Calu3 (cell line): ENCODE measurements around the gene KANSL1. TPM values are rescaled to one million over a fixed set of nuclear protein-coding genes. Genes with fewer than 3 reads are reported as not detected.
"Not testable (repeated sequence)": the region's sequence is repeated elsewhere in the genome, so short reads cannot be mapped to it uniquely, and the experiment has no call there.

Experiments used
- BruUV-seq: library from RNA; stranded (reverse); fragments of 400-500 nt; replicated peaks from 2 replicates; lab custom pipeline; 2021; lab: Mats Ljungman, UMichigan
- CTCF ChIA-PET: fragments of 300-600 bp; sonication (Branson Sonifier 250); formaldehyde crosslinking; loops from one replicate; lab custom pipeline; 2022; ENCODE audit warnings: antibody characterized with exemption; lab: Charles Lee
- DNase-seq: peaks from one replicate; pipeline ENCODE4 v3.0.0; 2022
- H3K27ac Mint-ChIP-seq: one replicate; pipeline ENCODE4 v1.8.0; 2022; ENCODE audit warnings: mixed read lengths; ENCODE audit not compliant: unreplicated experiment
- H3K27me3 Mint-ChIP-seq: one replicate; pipeline ENCODE4 v1.8.0; 2022; ENCODE audit warnings: mixed read lengths; ENCODE audit not compliant: unreplicated experiment
- H3K36me3 Mint-ChIP-seq: one replicate; pipeline ENCODE4 v1.8.0; 2022; ENCODE audit warnings: mild to moderate bottlenecking, moderate library complexity, mixed read lengths; ENCODE audit not compliant: insufficient read depth, unreplicated experiment
- H3K4me1 Mint-ChIP-seq: one replicate; pipeline ENCODE4 v1.8.0; 2022; ENCODE audit warnings: mild to moderate bottlenecking, low read depth, mixed read lengths; ENCODE audit not compliant: unreplicated experiment
- H3K4me3 Mint-ChIP-seq: one replicate; pipeline ENCODE4 v1.8.0; 2022; ENCODE audit warnings: mild to moderate bottlenecking, low read depth, moderate library complexity, mixed read lengths; ENCODE audit not compliant: unreplicated experiment
- H3K9me3 Mint-ChIP-seq: one replicate; pipeline ENCODE4 v1.8.0; 2022; ENCODE audit warnings: low read depth, mixed read lengths; ENCODE audit not compliant: unreplicated experiment
- intact Hi-C: fragments of 100-400 bp; cut with micrococcal nuclease; formaldehyde crosslinking; loops from one replicate; pipeline ENCODE4 v1.10.0; 2022; ENCODE audit not compliant: unreplicated experiment
- total RNA-seq: library from RNA; stranded (reverse); gene quantifications from 2 replicates; pipeline ENCODE4 v1.2.3, GENCODE V29; 2022
- TF ChIP-seq, protein P1 (sequence below): fragments of 200-600 bp; IDR thresholded peaks from one replicate; pipeline ENCODE4 v1.8.0; 2022; ENCODE audit warnings: antibody characterized with exemption; ENCODE audit not compliant: unreplicated experiment

KANSL1 gene
- total RNA-seq, 1 experiment from 2014 or later = 190 TPM

DNA sequence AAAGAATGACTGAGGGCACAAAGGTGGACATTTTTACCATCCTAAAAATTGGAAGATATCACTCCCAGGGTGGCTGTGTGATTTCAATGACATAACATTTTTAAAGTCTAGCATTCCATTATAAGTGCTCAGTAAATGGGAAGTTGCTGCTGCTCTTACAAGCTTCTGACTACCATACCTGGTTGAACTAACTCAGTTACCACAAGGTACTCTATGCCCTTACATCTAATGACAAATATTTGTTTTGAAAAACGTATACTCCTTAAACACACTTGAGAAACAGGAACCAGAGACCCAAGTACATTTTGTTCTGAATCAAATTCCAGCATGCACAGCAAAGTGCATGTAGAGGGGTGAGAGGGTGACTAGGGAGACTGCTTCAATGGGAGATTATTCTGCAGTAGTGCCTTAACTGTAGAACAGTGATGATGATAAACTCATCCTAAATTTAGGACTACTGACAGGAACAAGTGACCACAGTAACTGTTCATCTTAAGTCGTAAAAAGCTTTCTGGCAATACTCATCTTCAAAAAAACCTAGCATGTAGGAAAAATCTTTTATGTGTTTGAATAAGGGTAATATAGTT lies 83.5 kb downstream of the KANSL1 start:
- no peak for DNase-seq
- Mint-ChIP-seq H3K36me3 (peaks cover 9% of the 10 kb centered on the region), H3K4me1 (peaks cover 36% of the 10 kb centered on the region), H3K27ac (no peak overlapping the region), H3K4me3 (no peak overlapping the region), H3K27me3 (no peaks in the 10 kb centered on the region), H3K9me3 (no peaks in the 10 kb centered on the region)
- intact Hi-C loops = no loop called here
- CTCF ChIA-PET = interaction anchor here (1.2 kb wide), 1 partner anchor 9 kb away, joined by 4 read pairs; no protein-coding TSS in a partner anchor
- BruUV-seq = no TSS peak
- TF ChIP-seq, protein P1, sequence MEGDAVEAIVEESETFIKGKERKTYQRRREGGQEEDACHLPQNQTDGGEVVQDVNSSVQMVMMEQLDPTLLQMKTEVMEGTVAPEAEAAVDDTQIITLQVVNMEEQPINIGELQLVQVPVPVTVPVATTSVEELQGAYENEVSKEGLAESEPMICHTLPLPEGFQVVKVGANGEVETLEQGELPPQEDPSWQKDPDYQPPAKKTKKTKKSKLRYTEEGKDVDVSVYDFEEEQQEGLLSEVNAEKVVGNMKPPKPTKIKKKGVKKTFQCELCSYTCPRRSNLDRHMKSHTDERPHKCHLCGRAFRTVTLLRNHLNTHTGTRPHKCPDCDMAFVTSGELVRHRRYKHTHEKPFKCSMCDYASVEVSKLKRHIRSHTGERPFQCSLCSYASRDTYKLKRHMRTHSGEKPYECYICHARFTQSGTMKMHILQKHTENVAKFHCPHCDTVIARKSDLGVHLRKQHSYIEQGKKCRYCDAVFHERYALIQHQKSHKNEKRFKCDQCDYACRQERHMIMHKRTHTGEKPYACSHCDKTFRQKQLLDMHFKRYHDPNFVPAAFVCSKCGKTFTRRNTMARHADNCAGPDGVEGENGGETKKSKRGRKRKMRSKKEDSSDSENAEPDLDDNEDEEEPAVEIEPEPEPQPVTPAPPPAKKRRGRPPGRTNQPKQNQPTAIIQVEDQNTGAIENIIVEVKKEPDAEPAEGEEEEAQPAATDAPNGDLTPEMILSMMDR = no peak

DNA sequence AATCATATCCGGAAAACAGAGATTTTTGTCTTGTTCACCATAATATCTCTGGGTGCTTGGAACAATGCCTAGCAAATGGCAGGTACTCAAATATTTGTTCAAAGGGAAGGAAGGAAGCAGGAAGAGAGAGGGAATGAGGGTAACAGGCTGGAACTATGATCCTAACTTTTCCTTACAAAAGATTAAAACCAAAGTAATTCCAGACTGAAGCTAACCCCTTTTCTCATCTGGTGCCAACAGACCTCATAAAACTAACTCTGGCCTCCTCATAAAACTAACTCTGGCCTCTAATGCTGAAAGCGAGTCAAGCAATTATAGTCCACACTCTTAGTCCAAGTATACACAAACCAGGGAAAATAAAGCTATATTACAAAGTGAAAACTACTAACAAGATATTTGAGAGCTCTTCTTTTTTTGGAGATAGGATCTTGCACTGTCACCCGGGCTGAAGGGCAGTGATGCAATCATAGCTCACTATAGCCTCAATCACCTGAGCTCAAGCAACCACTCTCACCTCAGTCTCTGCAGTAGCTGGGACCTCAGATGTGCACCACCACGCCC lies 84.6 kb downstream of the KANSL1 start:
- TF ChIP-seq, protein P1 = no peak
- no peaks in the 10 kb centered on the region for H3K27me3 Mint-ChIP-seq
- H3K4me1 Mint-ChIP-seq = peaks cover 41% of the 10 kb centered on the region
- peaks cover 9% of the 10 kb centered on the region for H3K36me3 Mint-ChIP-seq
- CTCF ChIA-PET = interaction anchor here (0.6 kb wide), 2 partner anchors 78 to 238 kb away, joined by 3 to 4 read pairs; no protein-coding TSS in a partner anchor
- H3K9me3 Mint-ChIP-seq = no peaks in the 10 kb centered on the region
- BruUV-seq = no TSS peak
- no peak overlapping the region for H3K27ac Mint-ChIP-seq
- DNase-seq = no peak
- intact Hi-C loops = no loop called here
- no peak overlapping the region for H3K4me3 Mint-ChIP-seq

DNA sequence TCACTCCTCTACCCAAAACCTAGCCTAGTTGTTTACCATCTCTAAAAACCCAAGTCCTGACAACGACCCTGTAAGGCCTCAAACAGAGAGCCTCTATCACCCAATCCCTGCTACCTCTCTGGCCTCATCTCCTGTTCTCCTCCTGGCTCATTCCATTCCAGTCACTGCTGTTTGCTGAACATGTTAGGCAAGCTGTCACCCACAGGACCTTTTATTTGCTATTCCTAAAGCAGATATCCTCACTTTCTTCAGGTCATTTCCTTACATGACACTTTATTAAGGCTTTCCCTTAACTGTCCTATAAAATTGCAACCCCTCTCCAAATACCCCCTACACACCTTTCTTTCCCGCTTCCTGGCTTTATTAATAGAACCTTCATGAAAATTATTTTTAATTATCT lies 85.1 kb downstream of the KANSL1 start:
- TF ChIP-seq, protein P1 = no peak
- peaks cover 9% of the 10 kb centered on the region for H3K36me3 Mint-ChIP-seq
- H3K27ac Mint-ChIP-seq = no peak overlapping the region
- DNase-seq = no peak
- CTCF ChIA-PET = no interaction called here
- H3K4me3 Mint-ChIP-seq = no peak overlapping the region
- BruUV-seq = no TSS peak
- intact Hi-C loops = no loop called here
- peaks cover 41% of the 10 kb centered on the region for H3K4me1 Mint-ChIP-seq
- no peaks in the 10 kb centered on the region for H3K27me3 Mint-ChIP-seq
- H3K9me3 Mint-ChIP-seq = no peaks in the 10 kb centered on the region

DNA sequence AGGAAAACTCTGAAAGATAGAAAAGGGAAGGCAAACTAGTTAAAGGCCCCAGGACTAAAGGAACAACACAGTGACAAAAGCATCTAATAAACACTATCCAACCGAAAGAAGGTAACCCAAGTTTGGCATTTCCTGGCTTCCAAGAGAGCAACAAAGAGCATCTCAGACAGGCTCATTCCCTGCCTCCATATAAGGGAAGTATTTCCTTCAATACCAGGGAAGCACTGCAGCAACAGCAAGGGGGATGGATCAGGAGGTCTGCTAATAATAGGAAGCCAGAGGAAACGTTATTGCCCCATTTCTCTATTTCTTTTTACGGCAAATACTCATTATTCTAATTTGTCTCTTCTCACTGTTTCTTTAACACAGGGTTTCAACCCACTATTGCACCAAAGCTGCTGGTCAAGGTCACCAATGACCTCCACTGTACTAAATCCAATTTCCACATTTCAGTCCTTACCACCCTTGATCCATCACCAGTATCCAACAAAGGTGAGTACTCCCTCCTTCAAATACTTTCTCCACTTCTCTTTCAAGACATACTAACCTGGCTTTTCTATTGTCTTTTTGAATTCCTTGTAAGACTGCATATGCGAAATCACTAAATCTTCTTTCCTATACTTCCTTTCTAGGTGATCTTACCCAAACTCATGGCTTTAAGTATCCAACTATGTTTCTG lies 86.1 kb downstream of the KANSL1 start:
- intact Hi-C loops = no loop called here
- no TSS peak for BruUV-seq
- Mint-ChIP-seq H3K4me1 (peaks cover 48% of the 10 kb centered on the region), H3K4me3 (no peak overlapping the region), H3K36me3 (peaks cover 9% of the 10 kb centered on the region), H3K27me3 (no peaks in the 10 kb centered on the region), H3K27ac (no peak overlapping the region), H3K9me3 (no peaks in the 10 kb centered on the region)
- CTCF ChIA-PET = no interaction called here
- no peak for DNase-seq
- TF ChIP-seq, protein P1 = no peak

DNA sequence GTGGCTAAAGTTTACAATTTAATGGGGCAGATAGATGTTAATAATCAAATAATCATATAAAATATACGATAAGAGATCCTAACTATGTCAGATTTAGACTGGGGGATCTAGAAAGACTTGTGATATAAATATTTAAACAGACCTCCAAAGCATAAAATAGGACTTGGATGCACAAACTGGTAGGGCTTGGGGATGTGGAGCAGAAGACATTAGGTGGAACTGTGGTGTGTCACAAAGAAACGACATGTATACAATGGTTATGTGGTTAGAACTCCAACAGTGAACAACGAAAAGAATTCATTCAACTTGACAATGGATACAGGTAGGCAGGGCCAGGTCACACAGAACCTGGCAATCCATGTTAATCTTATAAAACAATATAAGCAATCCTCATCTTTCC lies 90.4 kb downstream of the KANSL1 start:
- not testable (repeated sequence) for H3K9me3 Mint-ChIP-seq, BruUV-seq, DNase-seq, H3K27me3 Mint-ChIP-seq, H3K4me3 Mint-ChIP-seq, H3K27ac Mint-ChIP-seq, H3K36me3 Mint-ChIP-seq
- CTCF ChIA-PET = interaction anchor here (0.6 kb wide), 1 partner anchor 58 kb away, joined by 5 read pairs; no protein-coding TSS in a partner anchor
- intact Hi-C loops = loop anchor here (5.0 kb wide), 1 partner anchor 59 kb away; no protein-coding TSS in a partner anchor
- peaks cover 61% of the 10 kb centered on the region for H3K4me1 Mint-ChIP-seq

DNA sequence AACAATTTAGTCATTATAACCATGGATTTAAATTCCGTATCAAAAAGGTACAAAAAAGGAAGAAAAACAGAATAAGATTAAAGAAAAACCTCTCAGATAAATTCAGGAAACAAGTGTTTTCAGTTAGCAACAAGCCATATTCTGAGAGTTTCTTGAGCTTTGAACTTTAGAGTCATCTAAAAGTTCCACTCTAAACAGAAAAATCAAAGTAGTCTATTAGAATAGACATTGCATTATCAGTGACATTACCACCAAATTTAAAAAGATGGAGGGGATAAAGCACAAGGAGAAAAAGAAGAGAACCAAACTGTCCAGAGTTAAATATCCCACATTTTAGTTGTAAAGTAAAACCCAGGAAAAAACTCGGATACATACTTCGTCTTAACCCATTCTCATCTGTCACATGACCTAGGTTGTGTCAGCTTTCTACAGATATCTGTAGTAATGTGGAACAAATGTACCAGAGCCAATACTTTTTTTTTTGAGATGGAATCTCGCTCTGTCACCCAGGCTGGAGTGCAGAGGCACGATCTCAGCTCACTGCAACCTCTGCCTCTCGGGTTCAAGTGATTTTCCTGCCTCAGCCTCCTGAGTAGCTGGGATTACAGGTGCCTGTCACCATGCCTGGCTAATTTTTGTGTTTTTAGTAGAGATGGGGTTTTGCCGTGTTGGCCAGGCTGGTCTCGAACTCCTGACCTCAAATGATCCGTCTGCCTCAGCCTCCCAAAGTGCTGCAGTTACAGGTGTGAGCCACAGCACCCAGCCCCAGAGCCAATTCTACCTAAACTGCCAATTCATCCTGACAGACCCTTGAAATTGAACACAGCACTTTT lies 91.2 kb downstream of the KANSL1 start:
- H3K4me1 Mint-ChIP-seq = peaks cover 61% of the 10 kb centered on the region
- not testable (repeated sequence) for BruUV-seq, H3K27me3 Mint-ChIP-seq, H3K9me3 Mint-ChIP-seq, H3K36me3 Mint-ChIP-seq, DNase-seq
- intact Hi-C loops = loop anchor here (5.0 kb wide), 1 partner anchor 60 kb away; no protein-coding TSS in a partner anchor
- CTCF ChIA-PET = interaction anchor here (0.6 to 3.7 kb wide), 6 partner anchors 8 to 1327 kb away, joined by 3 to 15 read pairs (median 4); partner anchors contain the start of gene KANSL1
- peak overlapping the region; percentile 11 for H3K27ac Mint-ChIP-seq
- peak overlapping the region; percentile 19 for H3K4me3 Mint-ChIP-seq
